ENCODE results near the gene MST1R. TPM values are rescaled to one million over a fixed set of nuclear protein-coding genes. Genes with fewer than 3 reads are reported as not detected.

The MST1R gene
- total and polyA plus RNA-seq, 2 of the 4 experiments (the other 2 are of a cell fraction): under 0.01 to 0.14 TPM

- H2BK5ac ChIP-seq (ENCODE audit: low read depth, low read length, poor library complexity, severe bottlenecking): no peak overlapping the region
- no peaks in the 10 kb centered on the region for H3K79me1 ChIP-seq (ENCODE audit: low read depth in 1 of 2, low read length in 2 of 2)
- no peaks in the 10 kb centered on the region for H3K9me1 ChIP-seq (ENCODE audit: insufficient read depth, low read length)
- no peak overlapping the region for H4K8ac ChIP-seq (ENCODE audit: low read depth in 2 of 2, low read length in 2 of 2)
- no CpG with 5 or more reads among the region's 2 CpGs for WGBS, 2 experiments (ENCODE audit: extremely low coverage in 2 of 2, insufficient read length in 1 of 2)
- TF ChIP-seq BHLHE40 (IDR thresholded peaks at IDR 0.05; ENCODE audit: low read depth, low read length) (no peak), FOS (IDR thresholded peaks at IDR 0.05; ENCODE audit: low read depth, low read length) (no peak), MAFK (IDR thresholded peaks at IDR 0.05; ENCODE audit: low read depth, low read length) (no peak)
- H4K5ac ChIP-seq (ENCODE audit: low read depth, low read length): no peak overlapping the region
- H3K4ac ChIP-seq (ENCODE audit: low read depth, low read length): no peak overlapping the region
- H3K4me1 ChIP-seq (ENCODE audit: control insufficient read depth, insufficient read depth, low read length): peaks cover 4% of the 10 kb centered on the region; the same call in 1 of the 2 replicates
- no peak overlapping the region for H2AK5ac ChIP-seq (ENCODE audit: low read depth, low read length)
- H3K23ac ChIP-seq (ENCODE audit: low read depth, low read length): no peak overlapping the region
- no peak overlapping the region for H3K14ac ChIP-seq (replicated peaks; ENCODE audit: low read depth, low read length)
- in situ Hi-C loops (cut with MboI; ENCODE audit: low sequenced_read_pairs): no loop called here
- no peaks in the 10 kb centered on the region; the same call in 1 of the 2 replicates for H4K20me1 ChIP-seq (ENCODE audit: insufficient read depth, low read length)
- H3K4me2 ChIP-seq (ENCODE audit: low read depth, low read length): no peak overlapping the region
- H2BK20ac ChIP-seq (ENCODE audit: low read depth, low read length): no peak overlapping the region
- DNase-seq: no peak
- no peak overlapping the region for H2BK120ac ChIP-seq (ENCODE audit: low read depth, low read length)
- no peak overlapping the region for H4K91ac ChIP-seq (ENCODE audit: insufficient read depth, low read depth, low read length)
- dilution Hi-C loops (cut with HindIII; ENCODE audit: low sequenced_read_pairs, unreplicated experiment): no loop called here
- H3K27me3 ChIP-seq (ENCODE audit: control insufficient read depth, insufficient read depth, low read length): peaks cover 52% of the 10 kb centered on the region
- intact Hi-C loops (cut with micrococcal nuclease): no loop called here
- no peak overlapping the region for H3K18ac ChIP-seq (ENCODE audit: low read depth, low read length)
- H2BK15ac ChIP-seq (ENCODE audit: low read depth, low read length): no peak overlapping the region
- H2AFZ ChIP-seq (replicated peaks; ENCODE audit: low read length, poor library complexity): peak overlapping the region; percentile 11
- ChIA-PET CTCF (no interaction called here), POLR2A (ENCODE audit: unreplicated experiment) (interaction anchor here (0.6 kb wide), 1 partner anchor 300 kb away, joined by 7 read pairs; no protein-coding TSS in a partner anchor)
- no peak for ATAC-seq (ENCODE audit: low read depth)
- no peak overlapping the region for H3K4me3 ChIP-seq (ENCODE audit: insufficient read depth, low read depth, low read length)
- H3K27ac ChIP-seq (ENCODE audit: insufficient read depth, low read length): no peak overlapping the region
- no peak overlapping the region for H3K9ac ChIP-seq (ENCODE audit: low read depth, low read length)
- H2AK9ac ChIP-seq (replicated peaks; ENCODE audit: low read depth, low read length, poor library complexity): no peak overlapping the region
- H3K9me3 ChIP-seq (ENCODE audit: control insufficient read depth, insufficient read depth, low read length): no peaks in the 10 kb centered on the region
- no TSS peak for BruUV-seq (replicated peaks)
- H3K36me3 ChIP-seq (ENCODE audit: control insufficient read depth, insufficient read depth, low read length): no peaks in the 10 kb centered on the region
- no peak overlapping the region for H3K56ac ChIP-seq (ENCODE audit: extremely low read depth, insufficient read depth, low read length)
These were observed 26.0 kb downstream of the MST1R start for GRCh38 chr3:49877716-49878115.
